NCI-H1436 (cell line): ENCODE measurements around the gene AARS2.
"Not testable (repeated sequence)": the region's sequence is repeated elsewhere in the genome, so short reads cannot be mapped to it uniquely, and the experiment has no call there.

Experiments
- DNase-seq: peaks from one replicate; lab custom pipeline; 2025; lab: John Stamatoyannopoulos, UW

AARS2 gene

GRCh38 chr6:44329858-44330257 is 16.7 kb upstream of the AARS2 start:
- DNase-seq: no peak

- not testable (repeated sequence) for DNase-seq
Observed at GRCh38 chr6:44328203-44328602, 15.1 kb upstream of the AARS2 start.

GRCh38 chr6:44327760-44328159 is 14.6 kb upstream of the AARS2 start:
- no peak for DNase-seq

- DNase-seq: no peak
Observed at GRCh38 chr6:44327096-44327495, 13.9 kb upstream of the AARS2 start.

GRCh38 chr6:44321210-44321609 is 8.1 kb upstream of the AARS2 start:
- DNase-seq: no peak

GRCh38 chr6:44317136-44317631 is 4.0 kb upstream of the AARS2 start:
- DNase-seq: not testable (repeated sequence)

- no peak for DNase-seq
Observed at GRCh38 chr6:44316481-44316880, 3.3 kb upstream of the AARS2 start.

- DNase-seq: no peak
Observed at GRCh38 chr6:44315951-44316350, 2.8 kb upstream of the AARS2 start.

- no peak for DNase-seq
Observed at GRCh38 chr6:44315516-44315915, 2.4 kb upstream of the AARS2 start.

GRCh38 chr6:44314657-44315056 is 1.5 kb upstream of the AARS2 start:
- DNase-seq: not testable (repeated sequence)

- no peak for DNase-seq
Observed at GRCh38 chr6:44311767-44312166, 1.4 kb downstream of the AARS2 start.

- no peak for DNase-seq
Observed at GRCh38 chr6:44311304-44311703, 1.8 kb downstream of the AARS2 start.

- DNase-seq: no peak
Observed at GRCh38 chr6:44310241-44310640, 2.9 kb downstream of the AARS2 start.

GRCh38 chr6:44309631-44310030 is 3.5 kb downstream of the AARS2 start:
- DNase-seq: no peak

GRCh38 chr6:44309092-44309491 is 4.1 kb downstream of the AARS2 start:
- DNase-seq: no peak

- no peak for DNase-seq
Observed at GRCh38 chr6:44307217-44307616, 5.9 kb downstream of the AARS2 start.

GRCh38 chr6:44306710-44307109 is 6.4 kb downstream of the AARS2 start:
- no peak for DNase-seq

- no peak for DNase-seq
Observed at GRCh38 chr6:44305200-44305725, 7.9 kb downstream of the AARS2 start.

GRCh38 chr6:44304282-44305199 is 8.6 kb downstream of the AARS2 start:
- no peak for DNase-seq

GRCh38 chr6:44303842-44304241 is 9.3 kb downstream of the AARS2 start:
- DNase-seq: no peak

- no peak for DNase-seq
Observed at GRCh38 chr6:44302856-44303255, 10.3 kb downstream of the AARS2 start.

- DNase-seq: no peak
Observed at GRCh38 chr6:44301782-44302564, 11.2 kb downstream of the AARS2 start.

GRCh38 chr6:44301106-44301505 is 12.0 kb downstream of the AARS2 start:
- no peak for DNase-seq
